AG08396 (cell line): ENCODE results near the gene NPTN.
"Not testable (repeated sequence)": the region's sequence is repeated elsewhere in the genome, so short reads cannot be mapped to it uniquely, and the experiment has no call there.

Experiments
- DNase-seq: peaks from one replicate; pipeline ENCODE4 v3.0.0; 2012; ENCODE audit warnings: low spot score, mixed read lengths

The NPTN gene

GRCh38 chr15:73633111-73633990 lies at the start of gene NPTN:
Gene NPTN (minus strand): TSS chr15:73633389. CDS start chr15:73633215, 174 bp downstream.
- peak; percentile 97 for DNase-seq

GRCh38 chr15:73682600-73683090 lies 49.5 kb upstream of the NPTN start:
- DNase-seq, result no peak

- DNase-seq, result no peak
Observed at GRCh38 chr15:73681856-73682599, 48.8 kb upstream of the NPTN start.

GRCh38 chr15:73681063-73681462 lies 47.9 kb upstream of the NPTN start:
- DNase-seq, result no peak

GRCh38 chr15:73680549-73680948 lies 47.4 kb upstream of the NPTN start:
- no peak for DNase-seq

GRCh38 chr15:73679964-73680363 lies 46.8 kb upstream of the NPTN start:
- no peak for DNase-seq

- no peak for DNase-seq
Observed at GRCh38 chr15:73679180-73679579, 46.0 kb upstream of the NPTN start.

- no peak for DNase-seq
Observed at GRCh38 chr15:73678498-73678897, 45.3 kb upstream of the NPTN start.

- no peak for DNase-seq
Observed at GRCh38 chr15:73677733-73678132, 44.5 kb upstream of the NPTN start.

- peak; percentile 61 for DNase-seq
Observed at GRCh38 chr15:73677146-73677607, 44.0 kb upstream of the NPTN start.

- no peak for DNase-seq
Observed at GRCh38 chr15:73674587-73674986, 41.4 kb upstream of the NPTN start.

GRCh38 chr15:73660455-73660854 lies 27.3 kb upstream of the NPTN start:
- no peak for DNase-seq

GRCh38 chr15:73658645-73659044 lies 25.5 kb upstream of the NPTN start:
- DNase-seq, result no peak

GRCh38 chr15:73655724-73656123 lies 22.5 kb upstream of the NPTN start:
- no peak for DNase-seq

- DNase-seq, result no peak
Observed at GRCh38 chr15:73654659-73655058, 21.5 kb upstream of the NPTN start.

- peak; percentile 41 for DNase-seq
Observed at GRCh38 chr15:73650416-73651126, 17.4 kb upstream of the NPTN start.

- no peak for DNase-seq
Observed at GRCh38 chr15:73648014-73648295, 14.8 kb upstream of the NPTN start.

- DNase-seq, result no peak
Observed at GRCh38 chr15:73647259-73648013, 14.2 kb upstream of the NPTN start.

- DNase-seq, result not testable (repeated sequence)
Observed at GRCh38 chr15:73639464-73639863, 6.3 kb upstream of the NPTN start.

GRCh38 chr15:73637527-73637926 lies 4.3 kb upstream of the NPTN start:
- DNase-seq, result no peak

GRCh38 chr15:73633991-73634495 lies 854 bp upstream of the NPTN start:
- peak; percentile 85 for DNase-seq

GRCh38 chr15:73632670-73633058 lies 525 bp downstream of the NPTN start:
- DNase-seq, result no peak
